HCEC 1CT (cell line): ENCODE data around the gene BCL11B.

Experiments used
- DNase-seq: peaks from one replicate; pipeline ENCODE4 v3.0.0-alpha.2; 2017

Gene BCL11B

DNA sequence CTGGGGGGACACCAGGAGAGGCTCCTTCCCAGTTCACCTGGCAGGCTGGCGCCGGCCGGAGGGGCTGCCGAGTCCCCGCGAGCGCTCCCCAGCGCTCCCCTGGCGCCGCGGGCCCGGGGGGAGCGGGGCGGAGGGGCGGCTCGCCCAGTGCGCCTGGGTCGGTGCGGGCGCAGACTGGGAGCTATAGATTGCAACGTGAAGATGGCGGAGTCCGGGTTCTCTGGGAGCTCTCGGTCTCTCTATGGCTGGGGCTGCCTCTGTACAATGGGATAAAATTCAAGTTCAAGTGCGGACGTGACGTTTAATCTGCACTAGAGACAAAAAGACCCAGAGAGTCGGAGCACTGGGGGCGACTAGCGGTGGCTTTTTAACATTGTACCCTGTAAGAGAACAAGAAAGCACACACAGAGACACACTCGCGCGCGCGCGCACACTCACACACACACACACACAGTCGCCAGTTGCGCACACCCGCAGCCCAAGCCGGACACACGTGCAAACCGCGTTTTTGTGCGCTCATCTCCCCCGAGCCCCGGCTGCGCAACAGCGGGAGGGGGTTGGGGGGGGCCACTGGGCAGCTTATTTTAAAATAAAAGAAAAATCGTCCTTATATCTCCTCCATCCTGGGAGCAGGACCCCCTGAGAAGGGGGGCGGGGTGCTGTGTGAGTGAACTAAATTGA lies at the start of gene BCL11B:
BCL11B (minus strand) TSS at position 247 of the 681 bp plus-strand sequence. CDS start 979 bp downstream, outside the sequence.
- DNase-seq: peak; percentile 52

DNA sequence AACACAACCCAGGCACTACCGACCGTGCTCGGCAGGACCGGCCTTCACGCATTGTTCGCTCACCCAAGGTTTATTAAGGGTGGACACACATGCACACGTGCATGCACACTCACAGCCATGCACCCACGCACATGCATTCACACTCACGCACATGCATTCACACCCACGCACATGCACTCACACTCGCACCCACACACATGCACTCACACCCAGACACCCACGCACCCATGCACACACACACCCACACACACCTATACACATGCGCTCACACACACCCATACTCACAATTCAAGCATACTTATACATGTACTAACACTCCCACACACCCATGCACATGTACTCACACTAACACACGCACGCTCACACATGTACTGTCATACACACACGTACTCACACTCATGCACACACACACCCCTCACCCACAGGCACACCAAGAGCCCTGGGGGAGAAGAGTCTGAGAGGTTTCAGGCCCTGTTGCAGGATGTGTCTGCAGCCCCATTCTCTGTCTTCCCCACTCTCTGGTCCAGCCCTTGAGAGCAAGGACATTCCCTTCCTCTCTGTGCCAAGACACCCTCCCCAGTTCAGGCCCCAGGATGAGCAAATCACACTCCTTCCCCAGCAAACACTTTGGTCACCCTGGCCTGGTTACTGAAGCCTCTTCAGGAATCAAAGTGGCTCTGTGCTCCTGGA lies 49.4 kb upstream of the BCL11B start:
- no peak for DNase-seq

GRCh38 chr14:99320621-99321235 lies 48.7 kb upstream of the BCL11B start:
- no peak for DNase-seq

DNA sequence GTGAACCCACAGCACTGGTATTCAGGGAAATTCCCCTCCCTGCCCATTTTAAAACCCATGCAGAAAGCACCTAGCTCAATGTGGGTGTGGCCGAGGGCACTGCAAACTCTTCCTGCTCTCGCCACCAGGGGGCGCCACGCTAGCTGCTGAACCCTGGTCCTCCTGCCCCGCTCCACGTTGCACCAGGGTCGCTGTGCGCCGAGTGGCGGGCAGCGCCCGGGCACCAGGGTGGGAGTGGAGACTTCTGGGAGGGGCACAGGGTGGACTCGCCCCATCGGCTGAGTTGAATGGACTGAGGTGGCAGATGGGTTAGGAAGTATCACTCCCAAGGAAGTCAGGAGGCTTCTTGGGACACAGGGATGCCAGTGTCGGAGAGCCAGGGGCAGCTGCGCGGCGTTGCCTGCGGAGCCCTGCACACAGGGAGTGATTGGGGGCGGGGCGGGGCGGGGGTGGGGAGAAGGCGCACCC lies 48.1 kb upstream of the BCL11B start:
- DNase-seq: peak; percentile 18

GRCh38 chr14:99318959-99319295 lies 46.9 kb upstream of the BCL11B start:
- DNase-seq: no peak

GRCh38 chr14:99318091-99318958 lies 46.3 kb upstream of the BCL11B start:
- DNase-seq: no peak

- no peak for DNase-seq
Measured at GRCh38 chr14:99317231-99318090, 45.5 kb upstream of the BCL11B start.

DNA sequence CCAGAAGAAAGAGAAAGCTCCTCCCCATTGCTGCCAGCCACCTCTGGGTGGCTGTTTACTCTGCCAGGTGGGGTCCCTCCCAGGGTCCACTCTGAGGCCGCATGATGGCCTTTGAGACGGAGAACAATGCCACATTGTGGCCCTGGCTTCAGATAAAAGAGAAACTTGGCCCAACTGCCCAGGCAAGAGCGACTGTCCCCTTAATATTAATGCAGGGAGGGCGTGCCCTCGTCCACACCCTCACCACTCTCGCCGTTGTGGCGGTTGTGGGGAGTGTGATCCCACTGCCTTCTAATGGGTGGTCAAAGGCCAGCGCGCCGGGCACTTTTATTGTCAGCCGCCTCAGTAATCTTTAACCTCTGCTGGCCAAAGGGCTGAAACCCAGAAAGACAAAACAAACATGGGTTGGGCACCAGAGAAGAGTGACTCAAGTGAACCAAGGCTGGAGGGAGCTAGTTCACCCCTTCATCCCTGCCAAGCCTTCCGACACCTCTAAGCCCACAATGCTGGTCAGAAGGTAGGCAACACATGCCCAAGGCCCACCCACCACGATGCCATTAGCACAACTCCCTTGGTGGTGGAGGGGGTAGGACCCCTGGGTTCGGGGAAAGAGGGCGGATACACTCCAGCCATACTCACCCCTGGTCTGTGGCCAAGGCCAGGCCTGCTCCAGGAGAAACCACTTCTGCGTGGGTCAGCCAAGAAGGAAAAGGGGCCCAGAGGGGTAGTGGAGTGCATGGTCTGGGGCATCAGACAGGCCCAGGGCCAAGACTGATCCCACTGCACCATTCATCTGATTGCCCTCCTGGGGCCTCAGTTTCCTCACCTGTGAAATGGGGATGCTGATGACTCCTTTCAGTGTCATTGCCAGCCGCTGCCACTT lies 44.5 kb upstream of the BCL11B start:
- no peak for DNase-seq

GRCh38 chr14:99315197-99315596 lies 43.2 kb upstream of the BCL11B start:
- no peak for DNase-seq

GRCh38 chr14:99314623-99315022 lies 42.6 kb upstream of the BCL11B start:
- DNase-seq: no peak

DNA sequence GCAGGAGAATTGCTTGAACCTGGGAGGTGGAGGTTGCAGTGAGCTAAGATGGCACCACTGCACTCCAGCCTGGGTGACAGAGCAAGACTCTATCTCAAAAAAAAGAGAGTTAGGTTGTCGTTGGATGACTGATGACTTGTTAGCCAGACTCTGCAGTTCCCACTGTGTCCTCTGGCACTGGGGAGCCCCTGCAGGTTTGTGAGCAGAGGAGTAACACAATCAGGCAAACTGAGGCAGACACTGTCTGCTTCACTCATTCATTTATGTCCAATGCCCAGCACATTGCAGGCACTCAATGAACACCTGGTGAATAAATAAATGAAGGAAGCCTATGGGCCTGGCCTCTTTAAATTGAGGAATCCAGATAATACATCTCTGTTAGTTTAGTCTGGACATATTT lies 41.2 kb upstream of the BCL11B start:
- no peak for DNase-seq

GRCh38 chr14:99312106-99312505 lies 40.1 kb upstream of the BCL11B start:
- no peak for DNase-seq

DNA sequence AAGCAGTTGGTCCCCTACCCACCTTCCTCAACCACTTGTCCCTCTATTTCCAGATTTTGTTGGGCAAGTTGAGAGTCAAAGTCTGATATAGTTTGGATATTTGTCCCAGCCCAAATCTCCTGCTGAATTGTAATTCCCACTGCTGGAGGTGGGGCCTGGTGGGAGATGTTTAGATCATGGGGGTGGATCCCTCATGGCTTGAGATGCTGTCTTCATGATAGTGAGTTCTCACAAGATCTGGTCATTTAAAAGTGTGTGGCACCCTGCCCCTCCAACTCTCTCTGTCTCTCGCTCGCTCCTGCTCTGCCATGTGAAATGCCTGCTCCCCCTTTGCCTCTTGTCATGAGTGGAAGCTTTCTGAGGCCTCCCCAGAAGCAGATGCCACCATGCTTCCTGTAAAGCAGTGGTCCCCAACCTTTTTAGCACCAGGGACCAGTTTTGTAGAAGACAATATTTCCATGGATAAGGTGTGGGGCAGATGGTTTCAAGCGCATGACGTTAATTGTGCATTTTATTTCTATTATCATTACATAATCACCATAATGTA lies 37.3 kb upstream of the BCL11B start:
- no peak for DNase-seq

- DNase-seq: no peak
Measured at GRCh38 chr14:99304208-99304607, 32.2 kb upstream of the BCL11B start.

- DNase-seq: no peak
Measured at GRCh38 chr14:99300190-99300589, 28.2 kb upstream of the BCL11B start.

DNA sequence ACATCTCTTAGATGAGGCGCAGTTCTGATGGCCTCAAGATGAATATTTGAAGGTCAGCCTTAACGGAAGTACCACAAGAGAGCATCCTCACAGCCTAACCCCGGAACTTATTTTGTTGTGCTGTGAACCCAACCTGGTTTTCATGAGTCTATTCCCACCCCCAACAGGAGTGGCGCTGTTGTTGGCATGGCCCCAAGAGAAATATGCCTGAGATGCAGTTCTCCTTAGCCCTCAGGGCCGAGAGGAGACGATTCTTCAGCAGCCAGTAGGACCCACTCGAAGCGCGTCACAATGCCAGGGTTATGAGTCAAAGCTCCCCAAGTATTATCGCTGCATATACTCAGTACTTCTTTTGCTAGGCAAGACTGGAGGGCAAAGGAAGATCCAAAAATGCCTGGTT lies 24.5 kb upstream of the BCL11B start:
- DNase-seq: no peak

DNA sequence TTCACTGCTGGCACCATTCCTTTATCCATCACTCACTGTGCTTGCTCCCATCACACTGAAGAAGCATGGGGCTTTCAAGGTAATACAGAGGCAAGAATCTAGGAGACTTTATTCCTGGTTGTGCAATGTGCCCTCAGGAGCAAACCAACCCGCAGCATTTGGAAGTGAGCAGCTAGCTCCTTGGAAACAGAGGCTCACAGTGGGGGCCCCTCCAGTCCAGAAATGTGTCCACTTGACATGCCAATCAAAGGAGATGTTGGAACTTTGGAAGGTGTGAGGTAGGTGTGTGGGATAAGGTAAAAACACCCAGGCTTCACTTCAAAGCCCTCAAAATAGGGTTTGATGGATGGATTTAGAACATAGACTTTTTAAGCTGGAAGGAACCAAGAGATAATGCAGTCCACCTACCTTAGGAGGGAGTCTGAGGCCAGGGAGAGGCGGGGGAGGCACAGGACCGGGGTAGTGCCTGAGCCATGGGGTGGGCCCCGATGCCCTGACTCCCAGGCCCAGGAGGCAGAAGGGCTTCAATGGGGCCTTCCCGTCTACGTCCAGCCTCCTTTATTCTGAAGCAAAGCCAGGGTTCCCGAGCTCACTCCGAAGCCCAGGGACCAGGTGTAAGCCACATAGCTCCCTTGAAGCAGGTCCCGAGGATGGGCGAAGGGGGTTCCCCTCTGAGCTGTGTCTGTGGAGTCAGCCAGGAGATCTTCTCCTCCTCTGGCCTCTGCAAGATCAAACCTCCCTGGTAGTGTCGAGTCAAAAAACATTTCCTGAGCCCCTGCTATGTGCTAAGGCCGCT lies 17.6 kb upstream of the BCL11B start:
- no peak for DNase-seq

- no peak for DNase-seq
Measured at GRCh38 chr14:99288948-99289347, 17.0 kb upstream of the BCL11B start.

DNA sequence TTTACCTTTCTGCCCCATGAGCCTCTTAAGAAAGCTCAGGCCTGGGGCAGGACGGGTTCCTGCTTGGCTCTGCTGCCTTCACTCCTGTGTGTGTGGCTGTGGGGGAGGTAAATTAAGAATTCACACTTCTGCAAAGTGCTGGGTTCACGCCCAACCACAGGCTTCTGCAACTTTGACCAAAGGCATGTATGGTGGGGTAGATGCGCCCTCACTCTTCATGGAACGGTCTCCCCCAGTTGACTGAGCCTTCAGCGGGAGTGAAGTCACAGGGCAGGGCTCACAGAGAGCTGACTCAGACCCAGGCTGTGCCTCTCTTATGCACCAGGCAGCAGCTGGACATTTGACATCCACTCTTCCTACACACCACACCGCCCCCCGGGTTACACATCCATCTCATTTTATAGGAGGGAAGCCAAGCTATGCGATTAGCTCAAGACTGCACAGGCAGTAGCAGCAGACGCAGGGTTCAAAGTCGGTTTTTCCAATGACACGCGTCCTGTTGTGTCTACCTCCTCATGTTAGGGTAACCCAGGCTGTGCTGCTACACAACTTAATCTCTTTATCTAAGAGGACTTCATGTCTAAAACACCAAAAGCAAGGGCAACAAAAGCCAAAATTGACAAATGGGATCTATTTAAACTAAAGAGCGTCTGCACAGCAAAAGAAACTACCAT lies 15.4 kb upstream of the BCL11B start:
- DNase-seq: no peak
